ENCODE data around the gene FDXR.
"Not testable (repeated sequence)": the region's sequence is repeated elsewhere in the genome, so short reads cannot be mapped to it uniquely, and the experiment has no call there.

FDXR gene

GRCh38 chr17:74871356-74872076 is 1.3 kb downstream of the FDXR start:
- no peak for DNase-seq

DNA sequence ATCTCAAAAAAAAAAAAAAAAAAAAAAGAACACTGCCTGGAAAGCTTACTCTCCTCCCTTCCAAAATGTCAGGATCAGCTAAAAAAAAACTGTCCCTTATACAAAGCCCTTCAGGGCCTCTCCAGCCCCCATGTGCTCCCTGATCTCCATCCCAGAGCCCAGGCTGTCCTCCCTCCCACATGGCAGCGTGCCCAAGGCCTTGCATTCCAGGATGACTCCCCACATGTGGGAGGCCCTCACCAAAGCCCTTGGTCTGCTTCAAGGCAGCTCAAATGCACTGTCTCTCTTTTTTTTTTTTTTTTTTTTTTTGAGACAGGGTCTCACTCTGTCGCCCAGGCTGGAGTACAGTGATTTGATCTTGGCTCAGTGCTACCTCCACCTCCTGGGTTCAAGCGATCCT is 2.3 kb downstream of the FDXR start:
- DNase-seq = no peak

DNA sequence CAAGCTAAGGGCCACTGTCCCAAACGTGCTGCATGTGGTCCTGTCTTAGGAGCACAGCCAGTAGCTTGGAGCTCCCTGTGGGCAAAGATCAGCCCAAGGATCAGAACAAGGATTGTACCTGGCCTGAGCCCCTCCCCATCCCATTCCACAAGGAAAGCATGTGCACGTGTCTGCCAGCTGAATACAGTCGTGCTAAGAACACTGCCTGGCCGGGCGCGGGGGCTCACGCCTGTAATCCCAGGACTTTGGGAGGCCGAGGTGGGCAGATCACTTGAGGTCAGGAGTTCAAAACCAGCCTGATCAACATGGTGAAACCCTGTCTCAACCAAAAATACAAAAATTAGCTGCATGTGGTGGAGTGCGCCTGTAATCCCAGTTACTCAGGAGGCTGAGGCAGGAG is 2.8 kb downstream of the FDXR start:
- DNase-seq = not testable (repeated sequence)

- DNase-seq = no peak
Observed at GRCh38 chr17:74868908-74869255, 3.9 kb downstream of the FDXR start.

GRCh38 chr17:74868251-74868907 is 4.4 kb downstream of the FDXR start:
- no peak for DNase-seq

GRCh38 chr17:74866198-74866835 is 6.5 kb downstream of the FDXR start:
- DNase-seq = no peak

DNA sequence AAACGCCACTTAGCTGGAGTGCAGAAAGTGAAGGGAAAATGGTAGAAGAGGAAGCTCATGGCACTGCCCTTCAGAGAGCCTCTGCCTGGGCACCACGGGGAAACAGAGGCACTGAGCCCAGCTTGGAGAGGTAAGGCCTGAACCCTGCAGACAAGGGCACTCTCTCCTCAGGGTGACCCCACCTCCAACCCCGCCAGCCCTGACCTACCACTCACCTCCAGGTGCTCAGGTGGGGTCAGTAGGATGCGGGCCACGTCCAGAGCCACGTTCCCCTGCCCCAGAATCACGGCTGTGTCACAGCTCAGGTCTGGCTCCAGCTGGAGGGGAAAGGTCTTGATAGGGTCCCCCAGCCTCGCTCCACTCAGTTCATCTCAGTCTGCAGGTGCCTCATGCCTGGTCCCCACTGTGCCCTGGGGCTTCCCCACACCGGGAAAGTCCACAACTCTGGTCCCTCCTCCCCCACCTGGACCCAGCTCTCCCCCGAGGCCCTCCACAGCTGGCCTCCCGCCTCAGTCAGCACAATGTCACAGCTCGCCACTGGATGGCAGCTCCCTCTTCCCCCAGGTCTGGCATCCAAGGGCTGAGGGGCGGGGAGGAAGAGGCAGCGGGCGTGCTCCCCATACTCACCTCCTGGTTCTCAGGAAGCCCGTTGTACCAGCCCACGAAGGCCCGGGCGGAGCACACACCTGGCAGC is 7.1 kb downstream of the FDXR start:
- no peak for DNase-seq

DNA sequence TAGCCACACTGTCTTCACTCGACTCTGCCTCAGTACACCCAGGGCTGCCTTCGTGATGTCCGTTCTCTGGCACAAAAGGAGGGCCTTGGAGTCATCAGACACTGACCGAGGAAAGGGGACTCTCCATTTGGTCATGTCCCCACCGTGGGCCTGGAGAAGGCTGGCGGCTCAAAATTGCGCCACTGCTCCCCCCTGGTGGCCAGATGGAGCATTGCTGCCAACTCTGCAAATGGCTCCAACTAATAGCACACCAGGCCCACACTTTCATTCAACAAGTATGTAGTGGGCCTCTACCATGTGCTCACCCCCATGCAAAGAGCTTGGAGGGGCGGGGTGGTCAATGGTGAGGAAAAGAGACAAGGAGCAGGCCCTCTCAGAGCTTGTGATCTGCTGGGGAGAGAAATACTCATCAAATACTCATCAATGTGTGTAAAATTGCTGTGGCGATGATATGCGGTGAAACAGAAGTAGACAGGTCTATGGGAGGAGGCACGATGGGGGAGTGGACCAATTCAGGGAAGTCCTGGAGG is 7.9 kb downstream of the FDXR start:
- peak; percentile 85 for DNase-seq

GRCh38 chr17:74864297-74864865 is 8.4 kb downstream of the FDXR start:
- DNase-seq = no peak

GRCh38 chr17:74863420-74864296 is 9.1 kb downstream of the FDXR start:
- no peak for DNase-seq

DNA sequence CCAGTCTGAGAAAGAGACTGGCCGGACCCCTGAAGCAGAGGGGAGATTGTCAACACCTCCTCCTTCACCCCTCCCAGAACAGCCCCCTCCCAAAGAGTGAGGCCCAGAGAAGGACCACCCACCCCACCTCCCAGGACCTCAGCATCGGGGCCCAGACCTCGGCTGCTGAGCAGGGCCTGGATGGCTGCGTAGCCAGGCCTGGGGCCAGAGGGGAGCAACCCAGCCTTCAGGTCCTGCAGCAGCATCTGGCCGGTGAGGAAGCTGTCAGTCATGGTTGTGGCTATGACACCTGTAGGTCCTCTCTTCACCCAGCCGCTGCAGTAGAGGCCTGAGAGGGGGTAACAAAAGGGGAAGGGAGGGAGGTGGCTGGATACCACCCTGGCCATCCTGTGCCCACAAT is 9.9 kb downstream of the FDXR start:
- DNase-seq = no peak

DNA sequence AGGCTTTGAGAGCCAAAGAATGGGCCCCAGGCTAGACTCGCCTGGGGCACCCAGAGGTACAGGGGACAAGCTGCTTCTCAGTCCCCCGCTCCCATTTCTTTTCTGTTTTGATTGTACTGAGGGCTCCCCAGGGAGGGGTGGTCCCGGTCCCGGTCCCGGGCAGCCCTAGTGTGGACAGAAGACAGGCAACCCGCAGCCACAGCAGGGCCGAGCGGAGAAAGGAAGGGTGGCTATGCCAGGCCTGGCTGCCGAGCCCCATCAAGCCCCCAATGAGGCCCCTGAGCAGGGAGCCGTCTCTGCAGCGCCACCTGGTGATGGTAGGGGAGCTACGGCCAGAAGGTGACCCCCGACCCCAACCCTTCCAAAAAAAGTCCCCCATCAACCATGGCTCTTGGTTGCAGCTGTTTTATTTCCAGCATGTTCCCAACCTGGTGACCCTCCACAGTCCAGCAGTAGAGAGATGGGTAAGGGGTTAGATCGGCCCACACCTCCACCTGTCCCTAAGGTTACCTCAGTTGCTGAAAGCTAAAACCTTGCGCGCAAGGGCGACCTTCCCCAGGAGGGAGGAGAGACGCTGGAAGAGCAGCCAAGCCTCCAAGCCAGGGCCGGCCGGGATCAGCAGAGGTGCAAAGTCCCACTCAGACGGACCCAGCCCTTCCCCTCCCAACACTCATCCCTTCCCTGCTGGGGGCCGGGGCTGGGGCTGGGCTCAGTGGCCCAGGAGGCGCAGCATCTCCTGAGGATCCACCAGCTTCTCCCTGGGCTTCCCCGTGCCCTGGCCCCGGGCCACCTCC is 10.5 kb downstream of the FDXR start:
- DNase-seq = peak; percentile 68

- no peak for DNase-seq
Observed at GRCh38 chr17:74861662-74862107, 11.1 kb downstream of the FDXR start.

- no peak for DNase-seq
Observed at GRCh38 chr17:74860872-74861661, 11.7 kb downstream of the FDXR start.

DNA sequence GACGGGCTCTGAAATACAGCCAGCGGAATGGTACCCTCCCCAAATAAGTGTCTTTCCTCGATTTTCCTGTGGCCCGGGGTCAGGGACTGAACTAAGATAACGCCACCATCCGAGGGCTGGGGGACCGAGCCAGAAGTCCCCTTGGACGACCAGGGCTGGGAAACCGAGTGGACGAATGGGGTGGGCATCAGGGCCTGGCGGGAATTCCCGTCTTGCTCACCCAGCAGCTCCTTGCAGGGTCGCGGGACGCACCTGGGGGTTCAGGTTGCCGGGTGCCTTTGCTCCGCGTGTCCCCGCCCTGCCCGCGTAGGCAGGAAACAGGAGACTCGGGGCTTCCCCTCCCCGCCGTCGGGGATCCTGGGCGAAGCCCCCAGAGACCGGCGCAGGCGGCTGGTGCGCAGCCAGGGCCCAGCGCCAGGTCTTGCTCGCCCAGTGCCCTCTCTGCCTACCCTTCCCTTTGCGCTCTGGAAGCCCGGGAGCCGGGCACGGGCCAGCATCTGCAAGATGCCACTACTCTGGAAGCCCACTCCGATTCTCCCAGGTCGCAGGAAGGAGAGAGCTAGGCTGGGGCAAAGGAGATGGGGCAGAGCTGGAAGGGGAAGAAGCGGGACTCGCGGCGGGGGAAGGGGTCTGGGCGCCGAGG is 12.4 kb downstream of the FDXR start:
- no peak for DNase-seq

GRCh38 chr17:74859459-74860228 is 13.2 kb downstream of the FDXR start, which contains the start of gene GRIN2C:
GRIN2C (minus strand) TSS chr17:74859885; CDS start chr17:74855092, 4,793 bp downstream.
- DNase-seq = no peak

GRCh38 chr17:74858672-74859458 is 13.9 kb downstream of the FDXR start:
- no peak for DNase-seq

GRCh38 chr17:74857191-74857590 is 15.6 kb downstream of the FDXR start:
- no peak for DNase-seq
